HCT116 (cell line): Measurements from ENCODE around the gene TARBP2.

Experiments
- EZH2 ChIP-seq: fragments of 200-600 bp; sonication (generic); IDR thresholded peaks from 2 replicates; pipeline ENCODE4 v1.6.1; 2017; ENCODE audit warnings: antibody characterized with exemption, mixed run types
- RAD21 ChIP-seq: IDR thresholded peaks from 2 replicates; pipeline ENCODE4 v1.6.1; 2012; ENCODE audit warnings: low read depth, mild to moderate bottlenecking
- TF ChIP-seq, protein P1 (sequence below), 3 experiments: fragments of 200-600 bp in 1 of 3; sonication (generic) in 1 of 3; IDR thresholded peaks in 2 of 3; conservative IDR thresholded peaks in 1 of 3; 2 replicates each; pipeline ENCODE4 v1.5.1; 2012 to 2017; ENCODE audit warnings: low read depth in 2 of 3, low read length in 2 of 3, antibody characterized with exemption in 1 of 3, borderline replicate concordance in 1 of 3, control low read depth in 1 of 3, mild to moderate bottlenecking in 1 of 3, mixed read lengths in 1 of 3, mixed run types in 1 of 3, moderate library complexity in 1 of 3; ENCODE audit not compliant: insufficient read depth in 1 of 3

- TF ChIP-seq RAD21 (no peak), EZH2 (no peak)
- TF ChIP-seq, protein P1, sequence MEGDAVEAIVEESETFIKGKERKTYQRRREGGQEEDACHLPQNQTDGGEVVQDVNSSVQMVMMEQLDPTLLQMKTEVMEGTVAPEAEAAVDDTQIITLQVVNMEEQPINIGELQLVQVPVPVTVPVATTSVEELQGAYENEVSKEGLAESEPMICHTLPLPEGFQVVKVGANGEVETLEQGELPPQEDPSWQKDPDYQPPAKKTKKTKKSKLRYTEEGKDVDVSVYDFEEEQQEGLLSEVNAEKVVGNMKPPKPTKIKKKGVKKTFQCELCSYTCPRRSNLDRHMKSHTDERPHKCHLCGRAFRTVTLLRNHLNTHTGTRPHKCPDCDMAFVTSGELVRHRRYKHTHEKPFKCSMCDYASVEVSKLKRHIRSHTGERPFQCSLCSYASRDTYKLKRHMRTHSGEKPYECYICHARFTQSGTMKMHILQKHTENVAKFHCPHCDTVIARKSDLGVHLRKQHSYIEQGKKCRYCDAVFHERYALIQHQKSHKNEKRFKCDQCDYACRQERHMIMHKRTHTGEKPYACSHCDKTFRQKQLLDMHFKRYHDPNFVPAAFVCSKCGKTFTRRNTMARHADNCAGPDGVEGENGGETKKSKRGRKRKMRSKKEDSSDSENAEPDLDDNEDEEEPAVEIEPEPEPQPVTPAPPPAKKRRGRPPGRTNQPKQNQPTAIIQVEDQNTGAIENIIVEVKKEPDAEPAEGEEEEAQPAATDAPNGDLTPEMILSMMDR (IDR thresholded peaks at IDR 0.05 in 2 of 3, conservative IDR thresholded peaks at IDR 0.05 in 1 of 3; ENCODE audit: borderline replicate concordance in 1 of 3, insufficient read depth in 1 of 3, low read depth in 2 of 3, low read length in 2 of 3), result peak in 2 of 3 experiments; percentile 94 to 95; a peak in 4 of 6 replicates
Measured at GRCh38 chr12:53508534-53509170, 7.6 kb downstream of the TARBP2 start.
